Measurements from ENCODE around the gene TXLNA.

GRCh38 chr1:32200226-32201010 lies 20.9 kb downstream of the TXLNA start, which contains the start of gene CCDC28B:
- no peak for TF ChIP-seq EP300 (IDR thresholded peaks at IDR 0.05)
- TF ChIP-seq CTCF (IDR thresholded peaks at IDR 0.05) = no peak
- peak in 1 of 3 donors; percentile 27 for TF ChIP-seq POLR2AphosphoS5 (IDR thresholded peaks at IDR 0.05)
